Measurements from ENCODE around the gene NF1. TPM values are rescaled to one million over a fixed set of nuclear protein-coding genes. Genes with fewer than 3 reads are reported as not detected.

NF1 gene
- total RNA-seq, 1 donor from 2014 or later = 53.7 TPM

DNA sequence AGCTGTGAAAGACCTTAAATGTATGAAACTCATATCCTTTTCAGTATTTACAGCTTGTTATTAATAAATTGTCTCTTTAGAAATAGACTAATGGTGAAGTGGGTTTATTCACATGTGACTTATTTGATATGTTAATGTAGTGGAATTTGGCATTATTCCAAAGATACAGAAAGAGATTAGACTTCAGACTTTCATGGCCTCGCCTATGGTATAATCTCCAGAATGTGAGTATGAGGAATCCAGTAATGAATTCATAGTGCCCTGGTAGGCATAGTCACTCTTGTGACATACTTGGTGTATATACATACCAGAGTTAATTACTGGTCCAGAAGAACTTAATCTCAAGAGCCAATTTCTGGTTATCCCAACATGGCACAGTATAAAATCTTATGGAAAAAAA lies 129.6 kb downstream of the NF1 start:
- Histone ChIP-seq H3K36me3 (ENCODE audit: insufficient read depth, low read length) (peaks cover 23% of the 10 kb centered on the region), H3K4me3 (ENCODE audit: insufficient read depth, low read depth, low read length) (no peak overlapping the region), H3K4me2 (ENCODE audit: low read length) (no peak overlapping the region), H3K79me2 (ENCODE audit: insufficient read depth, low read length) (no peaks in the 10 kb centered on the region), H3K27ac (ENCODE audit: low read depth, low read length) (no peak overlapping the region), H3K4me1 (ENCODE audit: insufficient read depth, low read length) (no peaks in the 10 kb centered on the region), H3K9me3 (ENCODE audit: insufficient read depth, low read depth, low read length) (no peaks in the 10 kb centered on the region), H4K20me1 (ENCODE audit: insufficient read depth, low read length) (no peaks in the 10 kb centered on the region), H3K9ac (ENCODE audit: low read length) (no peak overlapping the region), H3K27me3 (ENCODE audit: insufficient read depth, low read length) (no peaks in the 10 kb centered on the region), H2AFZ (ENCODE audit: low read depth, low read length) (no peak overlapping the region)
- no peak for DNase-seq (ENCODE audit: low read depth)
- H3K9me3 Mint-ChIP-seq (ENCODE audit: unreplicated experiment) = no peaks in the 10 kb centered on the region
- no peak overlapping the region for H3K4me3 Mint-ChIP-seq (ENCODE audit: unreplicated experiment)
- peaks cover 4% of the 10 kb centered on the region for H3K36me3 Mint-ChIP-seq (ENCODE audit: low read depth, unreplicated experiment)
- no peak for TF ChIP-seq EZH2 (IDR thresholded peaks at IDR 0.05; ENCODE audit: insufficient read depth, low read length)
- TF ChIP-seq, protein P1, sequence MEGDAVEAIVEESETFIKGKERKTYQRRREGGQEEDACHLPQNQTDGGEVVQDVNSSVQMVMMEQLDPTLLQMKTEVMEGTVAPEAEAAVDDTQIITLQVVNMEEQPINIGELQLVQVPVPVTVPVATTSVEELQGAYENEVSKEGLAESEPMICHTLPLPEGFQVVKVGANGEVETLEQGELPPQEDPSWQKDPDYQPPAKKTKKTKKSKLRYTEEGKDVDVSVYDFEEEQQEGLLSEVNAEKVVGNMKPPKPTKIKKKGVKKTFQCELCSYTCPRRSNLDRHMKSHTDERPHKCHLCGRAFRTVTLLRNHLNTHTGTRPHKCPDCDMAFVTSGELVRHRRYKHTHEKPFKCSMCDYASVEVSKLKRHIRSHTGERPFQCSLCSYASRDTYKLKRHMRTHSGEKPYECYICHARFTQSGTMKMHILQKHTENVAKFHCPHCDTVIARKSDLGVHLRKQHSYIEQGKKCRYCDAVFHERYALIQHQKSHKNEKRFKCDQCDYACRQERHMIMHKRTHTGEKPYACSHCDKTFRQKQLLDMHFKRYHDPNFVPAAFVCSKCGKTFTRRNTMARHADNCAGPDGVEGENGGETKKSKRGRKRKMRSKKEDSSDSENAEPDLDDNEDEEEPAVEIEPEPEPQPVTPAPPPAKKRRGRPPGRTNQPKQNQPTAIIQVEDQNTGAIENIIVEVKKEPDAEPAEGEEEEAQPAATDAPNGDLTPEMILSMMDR (IDR thresholded peaks at IDR 0.05; ENCODE audit: insufficient read depth, low read depth, low read length) = no peak
- H3K27ac Mint-ChIP-seq (ENCODE audit: unreplicated experiment) = no peak overlapping the region
- no peaks in the 10 kb centered on the region for H3K27me3 Mint-ChIP-seq (ENCODE audit: low read depth, unreplicated experiment)
- no peak for FAIRE-seq
- H3K4me1 Mint-ChIP-seq (ENCODE audit: low read depth, unreplicated experiment) = no peaks in the 10 kb centered on the region

DNA sequence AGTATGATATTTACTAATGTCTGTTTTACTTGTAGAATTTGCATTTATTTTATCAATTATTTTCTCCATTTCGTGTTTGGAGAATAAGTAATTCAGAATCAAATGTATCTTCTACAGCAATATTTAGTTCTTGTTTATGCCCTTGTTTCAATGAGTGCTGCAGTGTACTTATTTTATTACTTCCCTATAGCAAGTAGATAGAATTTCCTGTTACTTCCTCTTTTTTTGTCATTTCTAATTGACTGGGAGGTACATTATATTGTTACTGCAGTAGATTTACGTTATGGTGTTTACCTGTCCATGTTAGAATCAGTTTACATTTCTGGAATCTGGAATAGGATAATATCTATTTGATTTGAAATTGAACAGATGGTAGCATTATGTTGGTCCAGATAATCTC lies 131.1 kb downstream of the NF1 start:
- Mint-ChIP-seq H3K36me3 (ENCODE audit: low read depth, unreplicated experiment) (peaks cover 4% of the 10 kb centered on the region), H3K9me3 (ENCODE audit: unreplicated experiment) (no peaks in the 10 kb centered on the region), H3K27me3 (ENCODE audit: low read depth, unreplicated experiment) (no peaks in the 10 kb centered on the region), H3K4me1 (ENCODE audit: low read depth, unreplicated experiment) (no peaks in the 10 kb centered on the region), H3K4me3 (ENCODE audit: unreplicated experiment) (no peak overlapping the region), H3K27ac (ENCODE audit: unreplicated experiment) (no peak overlapping the region)
- no peaks in the 10 kb centered on the region for H4K20me1 ChIP-seq (ENCODE audit: insufficient read depth, low read length)
- H3K4me2 ChIP-seq (ENCODE audit: low read length) = no peak overlapping the region
- no peak overlapping the region for H3K9ac ChIP-seq (ENCODE audit: low read length)
- DNase-seq (ENCODE audit: low read depth) (no peak), FAIRE-seq (no peak)
- no peaks in the 10 kb centered on the region for H3K9me3 ChIP-seq (ENCODE audit: insufficient read depth, low read depth, low read length)
- no peak overlapping the region for H3K27ac ChIP-seq (ENCODE audit: low read depth, low read length)
- no peak for TF ChIP-seq EZH2 (IDR thresholded peaks at IDR 0.05; ENCODE audit: insufficient read depth, low read length)
- TF ChIP-seq, protein P1 (IDR thresholded peaks at IDR 0.05; ENCODE audit: insufficient read depth, low read depth, low read length) = no peak
- H3K36me3 ChIP-seq (ENCODE audit: insufficient read depth, low read length) = peaks cover 23% of the 10 kb centered on the region
- H2AFZ ChIP-seq (ENCODE audit: low read depth, low read length) = no peak overlapping the region
- no peak overlapping the region for H3K4me3 ChIP-seq (ENCODE audit: insufficient read depth, low read depth, low read length)
- no peaks in the 10 kb centered on the region for H3K4me1 ChIP-seq (ENCODE audit: insufficient read depth, low read length)
- no peaks in the 10 kb centered on the region for H3K79me2 ChIP-seq (ENCODE audit: insufficient read depth, low read length)
- H3K27me3 ChIP-seq (ENCODE audit: insufficient read depth, low read length) = no peaks in the 10 kb centered on the region

DNA sequence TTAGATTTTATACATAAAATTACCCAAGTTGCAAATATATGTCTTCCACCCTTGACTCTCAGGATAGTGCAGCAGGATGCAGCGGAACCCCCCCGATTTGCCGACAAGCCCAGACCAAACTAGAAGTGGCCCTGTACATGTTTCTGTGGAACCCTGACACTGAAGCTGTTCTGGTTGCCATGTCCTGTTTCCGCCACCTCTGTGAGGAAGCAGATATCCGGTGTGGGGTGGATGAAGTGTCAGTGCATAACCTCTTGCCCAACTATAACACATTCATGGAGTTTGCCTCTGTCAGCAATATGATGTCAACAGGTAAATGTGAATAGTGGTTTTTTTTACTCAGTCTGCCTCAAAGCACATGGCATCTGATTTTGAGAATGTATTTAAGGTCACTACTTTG lies 131.6 kb downstream of the NF1 start:
- Histone ChIP-seq H2AFZ (ENCODE audit: low read depth, low read length) (no peak overlapping the region), H3K4me2 (ENCODE audit: low read length) (no peak overlapping the region), H4K20me1 (ENCODE audit: insufficient read depth, low read length) (no peaks in the 10 kb centered on the region), H3K79me2 (ENCODE audit: insufficient read depth, low read length) (no peaks in the 10 kb centered on the region), H3K9ac (ENCODE audit: low read length) (no peak overlapping the region), H3K27ac (ENCODE audit: low read depth, low read length) (no peak overlapping the region), H3K27me3 (ENCODE audit: insufficient read depth, low read length) (no peaks in the 10 kb centered on the region), H3K4me1 (ENCODE audit: insufficient read depth, low read length) (no peaks in the 10 kb centered on the region), H3K4me3 (ENCODE audit: insufficient read depth, low read depth, low read length) (no peak overlapping the region), H3K36me3 (ENCODE audit: insufficient read depth, low read length) (peaks cover 23% of the 10 kb centered on the region), H3K9me3 (ENCODE audit: insufficient read depth, low read depth, low read length) (no peaks in the 10 kb centered on the region)
- Mint-ChIP-seq H3K4me1 (ENCODE audit: low read depth, unreplicated experiment) (no peaks in the 10 kb centered on the region), H3K27me3 (ENCODE audit: low read depth, unreplicated experiment) (no peaks in the 10 kb centered on the region), H3K4me3 (ENCODE audit: unreplicated experiment) (no peak overlapping the region), H3K9me3 (ENCODE audit: unreplicated experiment) (no peaks in the 10 kb centered on the region), H3K36me3 (ENCODE audit: low read depth, unreplicated experiment) (peaks cover 4% of the 10 kb centered on the region), H3K27ac (ENCODE audit: unreplicated experiment) (no peak overlapping the region)
- TF ChIP-seq, protein P1 (IDR thresholded peaks at IDR 0.05; ENCODE audit: insufficient read depth, low read depth, low read length) = no peak
- no peak for TF ChIP-seq EZH2 (IDR thresholded peaks at IDR 0.05; ENCODE audit: insufficient read depth, low read length)
- DNase-seq (ENCODE audit: low read depth) = no peak
- no peak for FAIRE-seq

Data from astrocyte (in vitro differentiated cells and primary cell).